GM12875 (cell line): ENCODE measurements around the gene SLC22A2.
"Not testable (repeated sequence)": the region's sequence is repeated elsewhere in the genome, so short reads cannot be mapped to it uniquely, and the experiment has no call there.

Experiments
- H3K4me3 ChIP-seq: one replicate; pipeline ENCODE4 v1.5.1; 2011; ENCODE audit warnings: low read depth, low read length, control low read depth
- TF ChIP-seq, protein P1 (sequence below): IDR thresholded peaks from 2 replicates; pipeline ENCODE4 v1.5.1; 2011; ENCODE audit warnings: low read depth, mild to moderate bottlenecking, control low read depth, inconsistent platforms, low read length, moderate library complexity, borderline replicate concordance; ENCODE audit not compliant: insufficient read depth

Gene SLC22A2

DNA sequence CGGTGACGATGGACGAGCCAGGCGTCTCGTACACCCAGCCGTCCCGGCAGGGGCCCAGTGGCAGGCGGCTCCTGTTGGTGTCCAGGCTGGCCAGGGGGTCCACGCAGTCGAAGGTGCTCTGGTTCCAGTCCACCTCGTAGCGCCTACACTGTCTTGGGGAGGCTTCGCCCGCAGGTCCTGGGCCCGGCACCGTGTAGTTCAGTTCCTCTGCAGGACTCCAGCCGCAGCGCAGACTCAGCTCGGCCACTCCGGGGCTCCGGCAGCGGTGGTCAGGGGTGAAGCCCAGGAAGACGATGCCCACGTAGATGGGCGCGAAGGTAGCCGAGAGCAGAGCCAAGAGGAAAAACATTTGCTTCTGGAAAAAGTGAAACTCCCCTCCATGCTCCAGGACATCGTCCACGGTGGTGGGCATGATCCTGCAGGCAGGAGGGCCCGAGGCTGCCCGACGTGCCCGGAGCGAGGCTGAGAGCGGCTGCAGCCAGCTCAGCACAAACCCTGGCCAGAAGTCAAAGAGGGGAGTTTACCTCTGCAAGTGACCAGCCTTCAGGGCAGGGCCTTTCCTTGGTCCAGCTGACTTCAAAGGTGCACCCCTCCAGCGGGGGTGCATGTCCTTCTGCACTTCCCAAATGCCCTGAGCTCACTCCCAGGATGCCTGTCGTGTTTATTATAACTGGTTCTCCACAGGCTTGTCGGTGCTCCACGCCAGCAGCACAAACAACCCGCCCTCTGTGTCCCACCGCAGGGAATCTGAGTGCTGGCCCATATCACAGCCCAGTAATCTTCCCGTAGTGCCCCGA, at the start of gene SLC22A2:
SLC22A2 (minus strand) TSS at position 476 of the 797 bp plus-strand sequence; CDS start at position 412, 64 bp downstream.
- H3K4me3 ChIP-seq = no peak within 1 kb of the TSS
- TF ChIP-seq, protein P1, sequence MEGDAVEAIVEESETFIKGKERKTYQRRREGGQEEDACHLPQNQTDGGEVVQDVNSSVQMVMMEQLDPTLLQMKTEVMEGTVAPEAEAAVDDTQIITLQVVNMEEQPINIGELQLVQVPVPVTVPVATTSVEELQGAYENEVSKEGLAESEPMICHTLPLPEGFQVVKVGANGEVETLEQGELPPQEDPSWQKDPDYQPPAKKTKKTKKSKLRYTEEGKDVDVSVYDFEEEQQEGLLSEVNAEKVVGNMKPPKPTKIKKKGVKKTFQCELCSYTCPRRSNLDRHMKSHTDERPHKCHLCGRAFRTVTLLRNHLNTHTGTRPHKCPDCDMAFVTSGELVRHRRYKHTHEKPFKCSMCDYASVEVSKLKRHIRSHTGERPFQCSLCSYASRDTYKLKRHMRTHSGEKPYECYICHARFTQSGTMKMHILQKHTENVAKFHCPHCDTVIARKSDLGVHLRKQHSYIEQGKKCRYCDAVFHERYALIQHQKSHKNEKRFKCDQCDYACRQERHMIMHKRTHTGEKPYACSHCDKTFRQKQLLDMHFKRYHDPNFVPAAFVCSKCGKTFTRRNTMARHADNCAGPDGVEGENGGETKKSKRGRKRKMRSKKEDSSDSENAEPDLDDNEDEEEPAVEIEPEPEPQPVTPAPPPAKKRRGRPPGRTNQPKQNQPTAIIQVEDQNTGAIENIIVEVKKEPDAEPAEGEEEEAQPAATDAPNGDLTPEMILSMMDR = no peak

DNA sequence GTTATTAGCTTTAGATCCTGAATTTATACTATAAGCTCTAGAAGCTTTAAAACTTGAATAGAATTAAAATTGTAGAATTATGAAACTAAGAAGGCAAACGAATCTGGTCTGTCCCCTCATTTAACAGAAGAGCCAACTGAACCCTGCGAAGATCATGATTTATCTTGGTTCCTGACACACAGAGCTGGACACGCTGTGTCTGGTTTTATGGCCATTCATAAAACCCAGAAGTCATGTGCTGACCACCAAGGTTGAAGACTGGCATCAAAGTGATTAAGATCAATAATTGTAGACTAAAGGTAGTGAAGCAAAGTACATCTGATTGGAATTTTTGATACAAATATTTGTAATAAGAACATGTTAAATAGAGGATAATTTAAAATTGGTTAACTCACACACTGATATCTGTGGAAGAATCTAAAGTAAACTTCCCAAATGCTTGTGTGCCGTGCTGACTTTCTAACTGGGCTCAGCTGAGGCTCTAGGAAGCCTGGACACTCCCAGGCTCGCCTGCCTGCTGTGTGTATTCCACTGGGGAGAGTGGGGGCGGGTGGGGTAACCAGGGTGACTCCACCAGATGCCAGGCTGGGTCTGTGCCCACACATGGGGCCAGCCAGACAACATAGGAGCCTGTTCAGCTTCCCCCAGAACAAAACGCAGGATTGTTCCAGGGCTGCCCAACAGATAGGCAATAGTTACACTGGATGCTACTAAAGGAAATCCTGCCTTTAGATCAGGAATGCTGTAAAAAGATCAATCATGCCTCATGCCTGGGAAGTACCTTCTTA, 47.5 kb upstream of the SLC22A2 start:
- H3K4me3 ChIP-seq = no peak overlapping the region
- TF ChIP-seq, protein P1 = no peak

DNA sequence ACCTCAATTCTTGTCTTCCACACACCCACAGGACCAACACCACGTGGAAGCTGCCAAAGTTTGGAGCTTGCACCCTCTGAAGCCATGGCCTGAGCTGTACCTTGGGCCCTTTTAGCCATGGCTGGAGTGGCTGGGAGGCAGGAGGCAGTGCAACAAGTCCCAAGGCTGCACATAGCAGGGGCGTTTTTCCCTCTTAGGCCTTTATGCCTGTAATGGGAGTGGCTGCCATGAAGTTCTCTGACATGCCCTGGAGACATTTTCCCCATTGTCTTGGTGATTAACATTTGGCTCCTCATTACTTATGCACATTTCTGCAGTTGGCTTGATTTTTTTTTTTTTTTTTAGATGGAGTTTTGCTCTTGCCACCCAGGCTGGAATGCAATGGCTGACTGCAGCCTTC, 45.2 kb upstream of the SLC22A2 start:
- H3K4me3 ChIP-seq = no peak overlapping the region

DNA sequence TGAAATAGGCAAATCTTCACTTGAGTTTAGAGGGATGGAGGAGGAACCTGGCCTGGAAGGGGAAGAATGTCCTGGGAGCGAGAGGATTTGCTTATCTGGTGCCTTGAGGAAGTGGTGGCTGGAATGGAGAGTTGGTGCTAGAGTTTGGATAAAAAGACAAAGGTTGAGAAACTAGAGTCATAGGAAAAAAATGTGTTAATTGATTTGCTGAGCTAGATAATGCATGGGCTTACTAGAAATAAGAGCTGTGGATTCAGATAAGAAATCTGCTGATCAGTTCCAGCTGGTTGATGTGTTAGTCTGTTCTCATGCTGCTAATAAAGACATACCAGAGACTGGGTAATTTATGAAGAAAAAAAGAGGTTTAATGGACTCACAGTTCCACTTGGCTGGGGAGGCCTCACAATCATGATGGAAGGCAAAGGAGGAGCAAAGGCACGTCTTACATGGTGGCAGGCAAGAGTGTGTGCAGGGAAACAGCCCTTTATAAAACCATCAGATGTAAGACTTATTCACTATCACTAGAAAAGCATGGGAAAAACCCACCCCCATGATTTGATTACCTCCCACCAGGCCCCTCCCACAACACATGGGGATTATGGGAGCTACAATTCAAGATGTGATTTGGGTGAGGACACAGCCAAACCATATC, 43.9 kb upstream of the SLC22A2 start:
- not testable (repeated sequence) for H3K4me3 ChIP-seq

More for the DNA sequence above, 45.2 kb upstream of the SLC22A2 start:
- TF ChIP-seq, protein P1 = no peak

DNA sequence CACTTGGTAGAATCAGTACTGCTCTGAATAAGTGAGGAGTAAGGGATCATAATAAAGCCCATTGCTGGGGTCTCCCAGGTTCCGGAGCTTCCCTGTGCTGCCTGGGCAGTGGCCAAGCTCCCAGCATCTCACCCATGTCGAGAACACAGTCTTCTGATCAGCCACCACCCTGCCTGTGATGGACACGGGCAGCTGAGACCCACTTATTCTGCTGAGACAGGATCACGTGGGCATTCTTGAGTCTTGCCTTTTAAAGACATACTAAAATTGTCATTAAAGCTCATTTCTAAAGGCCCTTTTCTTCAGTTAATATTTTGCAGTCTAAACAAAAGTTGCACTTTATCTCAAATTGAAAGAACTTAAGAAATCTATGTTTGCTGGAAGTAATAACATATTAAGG, 42.7 kb upstream of the SLC22A2 start:
- TF ChIP-seq, protein P1 = no peak
- no peak overlapping the region for H3K4me3 ChIP-seq

DNA sequence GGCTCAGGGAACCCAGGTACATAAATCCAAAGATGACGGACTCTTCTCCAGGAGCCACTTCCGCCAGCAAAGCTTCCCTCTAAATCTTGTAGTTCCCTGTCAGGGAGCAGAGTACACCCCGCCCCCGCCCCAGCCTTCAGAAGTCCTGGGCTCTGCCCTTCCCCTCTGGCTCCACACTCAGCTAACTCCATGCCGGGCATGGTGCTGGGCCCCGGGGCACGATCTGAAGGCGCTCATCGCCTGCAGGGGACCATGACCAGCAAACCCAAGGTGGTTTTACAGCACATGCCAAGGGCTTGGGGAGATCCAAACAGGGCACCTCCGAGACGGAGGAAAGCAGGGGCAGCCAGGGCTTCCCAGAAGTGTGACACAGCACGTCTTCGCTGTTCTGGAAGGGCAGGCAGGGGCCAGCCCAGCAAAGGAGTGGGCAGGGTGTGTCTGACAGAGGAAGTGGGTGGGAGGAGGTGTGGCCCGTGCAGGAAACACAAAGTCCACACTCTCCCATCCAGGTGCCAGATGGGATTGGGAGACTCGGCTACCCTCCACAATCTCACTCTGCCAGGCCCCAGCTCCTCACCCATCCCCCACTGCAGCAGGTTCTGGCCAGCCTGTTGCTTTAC, 41.6 kb upstream of the SLC22A2 start:
- H3K4me3 ChIP-seq = no peak overlapping the region
- TF ChIP-seq, protein P1 = no peak

DNA sequence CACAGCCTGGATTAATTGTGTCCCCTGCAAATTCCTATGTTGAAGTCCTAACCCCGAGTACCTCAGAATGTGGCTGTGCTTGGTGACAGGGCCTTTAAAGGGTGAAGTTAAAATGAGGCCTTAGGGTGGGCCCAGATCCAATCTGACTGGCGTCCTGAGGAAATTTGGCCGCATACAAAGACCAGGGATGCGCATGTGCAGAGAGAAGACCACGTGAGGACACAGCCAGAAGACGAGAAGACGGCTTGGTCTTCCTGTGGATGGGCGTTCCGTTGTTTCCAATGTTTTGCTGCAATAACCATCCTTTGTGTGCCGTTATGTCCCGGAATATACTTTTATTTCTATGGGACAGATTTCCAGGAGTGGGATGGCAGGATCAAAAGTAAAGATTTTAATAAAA, 40.9 kb upstream of the SLC22A2 start:
- H3K4me3 ChIP-seq = no peak overlapping the region
- TF ChIP-seq, protein P1 = no peak
